Stomach smooth muscle (tissue), 2 donors: Measurements from ENCODE around the gene RNF151.
"Not testable (repeated sequence)": the region's sequence is repeated elsewhere in the genome, so short reads cannot be mapped to it uniquely, and the experiment has no call there.

Experiments used
- H3K27ac ChIP-seq: one replicate; pipeline ENCODE4 v1.7.0; 2013; ENCODE audit warnings: mild to moderate bottlenecking, low read length, inconsistent platforms
- H3K27me3 ChIP-seq, 2 donors: one replicate each; pipeline ENCODE4 v1.7.0; 2013; ENCODE audit warnings: low read length in 2 of 2; ENCODE audit not compliant: insufficient read depth in 2 of 2, control insufficient read depth in 1 of 2
- H3K36me3 ChIP-seq, 2 donors: one replicate each; pipeline ENCODE4 v1.7.0; 2013; ENCODE audit warnings: low read length in 2 of 2; ENCODE audit not compliant: control insufficient read depth in 2 of 2, insufficient read depth in 2 of 2
- H3K4me1 ChIP-seq: one replicate; pipeline ENCODE4 v1.7.0; 2013; ENCODE audit warnings: low read length; ENCODE audit not compliant: control insufficient read depth, insufficient read depth
- H3K4me3 ChIP-seq, 2 donors: one replicate each; pipeline ENCODE4 v1.7.0; 2013; ENCODE audit warnings: low read length in 2 of 2
- H3K9ac ChIP-seq, 2 donors: one replicate each; pipeline ENCODE4 v1.7.0; 2013; ENCODE audit warnings: low read length in 2 of 2, mild to moderate bottlenecking in 1 of 2
- H3K9me3 ChIP-seq, 2 donors: one replicate each; pipeline ENCODE4 v1.7.0; 2013; ENCODE audit warnings: low read length in 2 of 2; ENCODE audit not compliant: control insufficient read depth in 2 of 2
- donor health status: healthy.
- donor health status: Pancreatic carcinoma.

The RNF151 gene, protein sequence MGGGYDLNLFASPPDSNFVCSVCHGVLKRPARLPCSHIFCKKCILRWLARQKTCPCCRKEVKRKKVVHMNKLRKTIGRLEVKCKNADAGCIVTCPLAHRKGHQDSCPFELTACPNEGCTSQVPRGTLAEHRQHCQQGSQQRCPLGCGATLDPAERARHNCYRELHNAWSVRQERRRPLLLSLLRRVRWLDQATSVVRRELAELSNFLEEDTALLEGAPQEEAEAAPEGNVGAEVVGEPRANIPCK

DNA sequence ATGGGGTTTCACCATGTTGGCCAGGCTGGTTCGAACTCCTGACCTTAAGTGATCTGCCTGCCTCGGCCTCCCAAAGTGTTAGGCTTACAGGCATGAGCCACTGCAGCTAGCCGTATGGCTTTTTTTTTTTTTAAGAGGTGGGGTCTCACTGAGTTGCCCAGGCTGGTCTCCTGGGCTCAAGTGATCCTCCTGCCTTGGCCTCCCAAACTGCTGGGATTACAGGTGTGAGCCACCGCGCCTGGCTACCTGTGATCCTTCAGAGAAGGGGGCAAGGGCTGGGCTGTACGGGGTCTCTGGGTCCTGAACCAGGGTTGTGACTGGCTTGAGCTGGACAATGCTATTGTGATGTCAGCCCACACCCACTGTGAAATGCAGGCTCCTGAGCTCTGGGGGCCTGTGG is at the start of gene RNF151:
Gene RNF151, plus strand, starts transcription at position 397 of the 400 bp plus-strand sequence. CDS start 26 bp downstream, outside the sequence.
- Histone ChIP-seq H3K4me3 (peak within 1 kb of the TSS; percentile 80 to 90), H3K36me3 (peaks cover 10 to 15% of the 10 kb centered on the region in 2 donors), H3K9me3 (no peaks in the 10 kb centered on the region), H3K27me3 (no peaks in the 10 kb centered on the region), H3K9ac (peak within 1 kb of the TSS; percentile 96 to 100), H3K4me1 (peaks cover 28% of the 10 kb centered on the region), H3K27ac (peak within 1 kb of the TSS; percentile 98)

DNA sequence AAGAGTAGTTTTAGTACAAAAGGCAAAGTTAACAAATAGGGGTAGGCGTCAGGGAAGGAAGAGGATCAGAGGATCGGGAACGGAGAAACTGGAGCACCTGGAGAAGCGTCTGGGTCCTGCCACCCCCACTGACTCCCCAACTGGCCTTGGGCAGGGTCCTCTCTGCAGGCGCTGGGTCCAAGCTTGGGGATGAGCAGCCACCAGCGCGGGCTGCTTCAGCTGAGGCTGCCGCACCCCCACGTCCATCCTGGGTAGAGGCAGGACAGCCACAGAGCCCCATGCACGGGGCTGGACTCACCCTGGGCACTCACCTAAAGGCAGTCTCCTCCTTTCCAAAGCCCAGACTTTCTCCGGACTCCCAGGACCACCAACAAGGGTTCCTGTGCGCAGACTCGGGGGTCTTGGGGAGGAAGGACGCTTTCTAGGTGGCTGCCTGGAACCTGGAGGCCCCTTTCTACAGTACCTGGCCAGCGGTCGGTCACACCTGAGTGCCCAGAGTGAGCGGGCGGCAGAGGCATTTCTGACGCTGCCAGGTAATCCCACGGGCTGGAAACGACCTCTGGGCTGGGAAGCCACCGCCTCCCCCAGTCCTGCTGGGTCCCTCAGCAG is 49.5 kb upstream of the RNF151 start:
- H3K4me3 ChIP-seq = no peak overlapping the region
- H3K36me3 ChIP-seq = no peaks in the 10 kb centered on the region
- no peaks in the 10 kb centered on the region for H3K9me3 ChIP-seq
- H3K27me3 ChIP-seq = peaks cover 43 to 59% of the 10 kb centered on the region in 2 donors
- H3K4me1 ChIP-seq = peaks cover 4% of the 10 kb centered on the region
- no peak overlapping the region for H3K27ac ChIP-seq
- no peak overlapping the region for H3K9ac ChIP-seq

DNA sequence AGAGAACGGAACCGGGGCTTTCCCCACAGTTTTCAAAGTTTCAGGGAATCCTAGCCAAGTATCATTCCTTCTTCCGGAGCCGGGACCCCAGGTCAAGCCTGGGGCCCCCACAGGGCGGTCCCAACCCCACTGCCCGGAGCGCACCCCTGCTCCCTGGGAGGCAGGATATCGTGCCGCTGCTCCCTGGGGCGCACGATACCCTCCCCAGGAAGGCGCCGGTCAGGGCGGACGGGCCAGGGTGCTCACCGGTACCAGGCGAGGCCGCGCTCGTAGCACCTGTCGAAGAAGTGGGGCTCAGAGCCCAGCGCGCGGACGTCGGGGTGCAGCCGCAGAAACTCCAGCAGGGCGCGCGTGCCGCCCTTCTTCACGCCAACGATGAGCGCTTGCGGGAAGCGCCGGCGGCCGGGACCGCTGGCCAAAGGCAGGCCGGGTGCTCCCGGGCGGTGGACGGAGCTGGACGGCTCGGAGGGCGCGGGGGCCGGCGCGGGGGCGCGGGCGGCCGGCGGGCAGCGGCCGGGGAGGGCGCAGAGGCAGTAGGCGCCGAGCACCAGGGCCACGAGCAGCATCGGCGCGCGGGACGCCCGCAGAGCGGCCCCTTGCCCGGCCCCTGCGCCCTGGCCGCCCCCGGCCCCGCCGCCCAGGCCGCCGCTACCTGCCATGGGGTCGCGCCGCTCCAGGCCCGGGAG is 48.8 kb upstream of the RNF151 start:
- no peaks in the 10 kb centered on the region for H3K36me3 ChIP-seq
- H3K27me3 ChIP-seq = peaks cover 47 to 65% of the 10 kb centered on the region in 2 donors
- H3K9me3 ChIP-seq = peaks cover 0 to 2% of the 10 kb centered on the region in 2 donors
- no peak overlapping the region for H3K27ac ChIP-seq
- H3K4me3 ChIP-seq = no peak overlapping the region
- H3K4me1 ChIP-seq = peaks cover 4% of the 10 kb centered on the region
- H3K9ac ChIP-seq = no peak overlapping the region

DNA sequence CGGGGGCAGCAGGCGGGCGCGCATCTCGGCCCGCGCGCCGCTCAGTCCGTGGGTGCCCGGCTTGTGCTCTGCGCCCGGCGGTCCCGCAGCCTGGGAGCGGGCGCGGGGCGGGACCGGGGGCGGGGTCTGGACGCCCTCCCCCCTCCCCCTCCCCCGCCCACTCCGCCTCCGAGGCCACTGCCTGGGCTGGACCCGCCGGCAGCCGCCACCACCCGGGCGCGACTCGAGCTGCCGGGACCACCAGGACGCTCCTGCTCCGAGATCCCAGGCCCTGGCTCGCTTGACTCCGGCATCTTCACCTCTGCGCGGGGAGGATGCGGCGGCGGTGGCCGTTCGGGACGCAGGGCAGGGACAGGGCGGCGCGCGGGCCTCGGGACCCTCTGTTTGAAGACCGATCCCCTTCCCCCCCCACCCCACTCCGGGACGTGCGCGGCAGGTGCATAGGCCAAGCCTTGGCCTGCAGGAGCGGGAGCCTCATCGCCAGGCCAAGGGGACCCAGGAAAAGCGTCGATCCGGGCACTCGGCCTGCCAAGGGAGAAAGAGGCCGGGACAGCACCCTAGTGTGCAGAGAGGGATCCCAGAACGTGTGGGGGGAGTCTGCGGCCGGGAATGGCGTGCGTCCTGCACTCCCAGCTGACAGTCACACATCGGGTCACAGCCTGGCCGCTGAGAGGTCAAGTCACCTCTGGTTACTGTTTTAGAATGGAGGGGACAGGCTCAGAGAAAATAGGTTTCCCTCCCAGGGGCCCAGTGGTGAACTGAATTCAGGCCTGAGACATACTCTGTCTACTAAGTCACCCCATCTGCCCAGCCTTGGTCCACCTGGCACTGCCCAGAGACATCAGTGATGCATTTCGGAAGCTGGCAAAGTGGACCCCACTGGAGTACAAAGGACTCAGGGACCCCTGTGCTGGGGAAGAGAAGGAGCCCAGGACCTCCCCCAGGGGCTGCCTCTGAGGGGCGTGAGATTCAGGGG is 48.0 kb upstream of the RNF151 start, which contains the start of gene HS3ST6:
Gene HS3ST6, minus strand, starts transcription at position 65 of the 976 bp plus-strand sequence. CDS start 92 bp downstream, outside the sequence.
- no peak within 1 kb of the TSS for H3K27ac ChIP-seq
- H3K36me3 ChIP-seq = no peaks in the 10 kb centered on the region
- H3K9ac ChIP-seq = no peak within 1 kb of the TSS
- H3K27me3 ChIP-seq = peaks cover 54 to 74% of the 10 kb centered on the region in 2 donors
- H3K9me3 ChIP-seq = peaks cover 0 to 2% of the 10 kb centered on the region in 2 donors
- H3K4me1 ChIP-seq = peaks cover 6% of the 10 kb centered on the region
- H3K4me3 ChIP-seq = no peak within 1 kb of the TSS

DNA sequence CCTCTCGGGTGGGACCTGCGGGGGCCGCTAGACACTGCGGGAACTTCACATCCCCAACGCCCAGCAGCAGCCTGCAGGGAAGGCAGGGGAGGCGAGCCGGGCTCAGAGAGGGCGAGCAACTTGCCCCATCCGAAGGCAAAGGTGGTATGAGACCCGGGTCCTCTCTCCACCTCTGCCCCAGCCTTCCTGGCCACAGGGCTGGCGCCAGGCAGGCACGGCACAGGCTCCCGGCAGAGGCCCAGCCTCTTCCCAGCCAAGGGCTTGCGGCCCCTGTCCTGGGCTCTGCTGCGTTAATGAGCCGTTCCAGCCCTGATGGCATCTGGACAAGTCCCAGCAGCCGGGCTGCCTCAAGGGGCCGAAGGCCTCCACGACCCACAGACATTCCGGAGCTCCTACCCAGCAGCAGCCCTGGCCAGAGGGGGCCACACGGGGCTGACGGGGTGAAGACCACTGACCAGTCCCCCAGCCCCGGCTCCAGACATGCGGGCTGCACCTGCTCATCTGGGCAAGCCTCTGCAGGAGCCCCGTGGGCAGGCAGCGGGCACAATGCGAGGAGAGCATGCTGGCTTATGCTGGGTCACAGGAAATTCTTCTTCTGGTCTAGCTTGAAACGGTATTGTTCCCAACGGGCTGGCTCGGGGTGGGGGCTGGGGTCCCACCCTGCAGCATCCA is 47.2 kb upstream of the RNF151 start:
- H3K9me3 ChIP-seq = peaks cover 0 to 2% of the 10 kb centered on the region in 2 donors
- H3K27me3 ChIP-seq = peaks cover 54 to 76% of the 10 kb centered on the region in 2 donors
- H3K27ac ChIP-seq = no peak overlapping the region
- no peak overlapping the region for H3K4me3 ChIP-seq
- H3K9ac ChIP-seq = no peak overlapping the region
- H3K36me3 ChIP-seq = no peaks in the 10 kb centered on the region
- peaks cover 9% of the 10 kb centered on the region for H3K4me1 ChIP-seq

DNA sequence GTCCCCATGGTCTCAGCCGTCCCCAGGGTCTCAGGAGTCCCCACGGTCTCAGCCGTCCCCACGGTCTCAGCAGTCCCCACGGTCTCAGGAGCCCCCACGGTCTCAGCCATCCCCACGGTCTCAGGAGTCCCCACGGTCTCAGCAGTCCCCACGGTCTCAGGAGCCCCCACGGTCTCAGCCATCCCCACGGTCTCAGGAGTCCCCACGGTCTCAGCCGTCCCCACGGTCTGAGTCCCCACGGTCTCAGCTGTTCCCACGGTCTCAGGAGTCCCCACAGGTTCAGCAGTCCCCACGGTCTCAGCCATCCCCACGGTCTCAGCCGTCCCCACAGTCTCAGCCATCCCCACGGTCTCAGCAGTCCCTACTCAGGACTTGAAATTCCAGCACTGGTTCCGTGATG is 46.5 kb upstream of the RNF151 start:
- not testable (repeated sequence) for H3K4me1 ChIP-seq, H3K36me3 ChIP-seq, H3K27ac ChIP-seq, H3K9me3 ChIP-seq, H3K9ac ChIP-seq, H3K4me3 ChIP-seq
- peaks cover 57 to 74% of the 10 kb centered on the region in 2 donors for H3K27me3 ChIP-seq

DNA sequence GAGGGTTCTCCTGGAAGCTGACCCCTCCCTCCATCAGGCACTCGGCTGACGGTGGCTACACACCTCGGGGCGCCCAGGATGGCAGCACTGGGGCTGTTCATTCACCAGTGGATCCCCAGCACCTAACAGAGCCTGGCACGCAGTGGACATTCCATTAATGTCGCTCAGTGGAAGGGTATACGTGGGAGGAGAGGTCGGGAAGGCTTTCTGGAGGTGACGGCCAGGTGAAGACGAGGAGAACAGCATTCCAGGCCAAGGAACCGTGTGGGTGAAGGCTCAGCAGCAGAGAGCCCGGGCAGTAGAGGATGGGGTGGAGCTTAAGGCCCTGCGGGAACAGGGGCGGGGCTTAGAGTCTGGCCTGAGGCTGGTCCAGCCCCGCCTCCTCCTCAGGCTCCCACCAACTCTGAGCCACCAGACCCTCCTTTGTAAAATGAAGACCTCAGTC is 45.9 kb upstream of the RNF151 start:
- Histone ChIP-seq H3K27ac (no peak overlapping the region), H3K4me3 (no peak overlapping the region), H3K4me1 (peaks cover 9% of the 10 kb centered on the region), H3K9ac (no peak overlapping the region), H3K27me3 (peaks cover 59 to 71% of the 10 kb centered on the region in 2 donors), H3K9me3 (peaks cover 0 to 2% of the 10 kb centered on the region in 2 donors), H3K36me3 (no peaks in the 10 kb centered on the region)

DNA sequence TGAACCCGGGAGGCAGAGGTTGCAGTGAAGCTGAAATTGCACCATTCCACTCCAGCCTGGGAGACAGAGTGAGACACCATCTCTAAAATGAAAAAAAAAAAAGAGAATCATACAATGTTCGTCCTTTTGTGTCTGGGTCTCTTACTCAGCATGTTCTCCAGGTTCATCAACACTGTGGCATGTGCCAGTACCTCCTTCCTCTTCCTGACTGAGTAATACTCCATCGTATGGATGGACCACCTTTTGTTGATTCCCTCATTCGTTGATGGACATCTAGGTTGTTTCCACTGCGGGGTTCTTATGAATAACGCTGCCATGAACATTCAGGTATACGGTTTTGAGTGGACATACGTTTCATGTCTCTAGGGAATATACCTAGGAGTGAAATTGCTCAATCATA is 44.3 kb upstream of the RNF151 start:
- Histone ChIP-seq H3K4me3 (no peak overlapping the region), H3K27ac (no peak overlapping the region), H3K36me3 (no peaks in the 10 kb centered on the region), H3K4me1 (peaks cover 9% of the 10 kb centered on the region), H3K9me3 (peaks cover 0 to 2% of the 10 kb centered on the region in 2 donors), H3K9ac (no peak overlapping the region), H3K27me3 (peaks cover 50 to 55% of the 10 kb centered on the region in 2 donors)

DNA sequence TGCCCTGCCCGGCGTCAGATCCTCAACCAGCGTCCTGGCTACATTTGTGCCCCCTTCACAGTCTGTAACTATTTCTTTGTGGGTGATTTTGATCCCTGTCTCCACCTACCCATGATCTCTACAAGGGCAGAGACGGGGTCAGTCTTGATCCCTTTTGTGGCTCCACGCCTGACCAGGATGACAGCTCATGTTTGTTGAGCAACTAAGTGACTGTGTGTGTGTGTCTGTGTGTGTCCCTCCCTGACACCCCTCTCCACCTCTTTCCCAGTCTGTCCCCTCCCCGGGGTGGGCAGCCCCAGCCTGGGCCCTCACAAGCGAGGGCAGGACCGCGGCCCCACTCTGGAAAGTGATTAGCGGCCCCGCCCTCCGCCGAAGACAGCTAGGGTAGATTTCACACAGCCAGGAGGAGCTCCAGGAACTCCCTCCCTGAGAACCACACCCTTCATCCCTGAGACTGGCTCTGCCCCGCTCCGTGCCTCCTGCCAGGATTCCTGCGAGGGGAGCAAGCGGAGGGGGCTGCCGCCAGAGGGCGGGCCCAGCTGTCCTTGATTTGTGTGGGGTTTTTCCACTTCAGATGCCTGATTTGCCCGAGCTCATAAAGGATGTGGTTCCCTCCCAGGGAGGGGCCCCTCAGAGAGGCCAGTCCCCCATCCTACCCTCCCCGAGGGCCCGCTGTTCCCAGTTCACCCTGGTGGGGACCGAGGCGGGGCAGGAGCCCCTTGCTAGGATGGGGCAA is 43.2 kb upstream of the RNF151 start:
- H3K36me3 ChIP-seq = no peaks in the 10 kb centered on the region
- H3K27me3 ChIP-seq = peaks cover 46 to 49% of the 10 kb centered on the region in 2 donors
- H3K9ac ChIP-seq = no peak overlapping the region

More for the DNA sequence above, 43.2 kb upstream of the RNF151 start:
- Histone ChIP-seq H3K4me1 (peaks cover 8% of the 10 kb centered on the region), H3K9me3 (peaks cover 0 to 2% of the 10 kb centered on the region in 2 donors), H3K27ac (no peak overlapping the region), H3K4me3 (no peak overlapping the region)
